ACC112 (cell line): ENCODE results near the gene GLI3.
"Not testable (repeated sequence)": the region's sequence is repeated elsewhere in the genome, so short reads cannot be mapped to it uniquely, and the experiment has no call there.

ENCODE experiments used
- H2AFZ ChIP-seq: fragments of 200-600 bp; sonication (generic); one replicate; pipeline ENCODE4 v1.6.0; 2017; ENCODE audit warnings: antibody characterized with exemption, low read length; ENCODE audit not compliant: unreplicated experiment
- H3K27ac ChIP-seq: fragments of 200-600 bp; sonication (generic); 2 replicates; pipeline ENCODE4 v1.5.1; 2014; ENCODE audit warnings: low read depth, mild to moderate bottlenecking, antibody characterized with exemption, low read length, moderate library complexity
- H3K27me3 ChIP-seq: fragments of 200-600 bp; sonication (generic); 2 replicates; pipeline ENCODE4 v1.6.1; 2014; ENCODE audit warnings: mild to moderate bottlenecking, antibody characterized with exemption, low read length, moderate library complexity, mixed read lengths; ENCODE audit not compliant: insufficient read depth
- H3K36me3 ChIP-seq: fragments of 200-600 bp; sonication (generic); 2 replicates; pipeline ENCODE4 v1.6.1; 2016; ENCODE audit warnings: mild to moderate bottlenecking, antibody characterized with exemption, low read length, moderate library complexity, mixed read lengths; ENCODE audit not compliant: insufficient read depth
- H3K4me1 ChIP-seq: fragments of 200-600 bp; sonication (generic); one replicate; pipeline ENCODE4 v1.6.1; 2016; ENCODE audit warnings: low read length, mixed read lengths; ENCODE audit not compliant: insufficient read depth, unreplicated experiment, control insufficient read depth
- H3K4me3 ChIP-seq: fragments of 200-600 bp; sonication (generic); 2 replicates; pipeline ENCODE4 v1.5.1; 2014; ENCODE audit warnings: mild to moderate bottlenecking, low read depth, low read length
- H3K79me2 ChIP-seq: fragments of 200-600 bp; sonication (generic); one replicate; pipeline ENCODE4 v1.6.0; 2016; ENCODE audit warnings: low read length; ENCODE audit not compliant: control insufficient read depth, unreplicated experiment, insufficient read depth

The GLI3 gene

GRCh38 chr7:42212541-42213090, 24.4 kb downstream of the GLI3 start:
- Histone ChIP-seq H3K36me3 (no peaks in the 10 kb centered on the region), H2AFZ (no peak overlapping the region), H3K4me3 (no peak overlapping the region), H3K4me1 (peaks cover 3% of the 10 kb centered on the region), H3K27me3 (no peaks in the 10 kb centered on the region), H3K79me2 (no peaks in the 10 kb centered on the region), H3K27ac (no peak overlapping the region)

GRCh38 chr7:42211938-42212337, 25.1 kb downstream of the GLI3 start:
- Histone ChIP-seq H3K4me1 (peaks cover 3% of the 10 kb centered on the region), H3K79me2 (no peaks in the 10 kb centered on the region), H3K27me3 (no peaks in the 10 kb centered on the region), H2AFZ (no peak overlapping the region), H3K36me3 (no peaks in the 10 kb centered on the region), H3K4me3 (no peak overlapping the region), H3K27ac (no peak overlapping the region)

- Histone ChIP-seq H3K79me2 (no peaks in the 10 kb centered on the region), H3K27ac (no peak overlapping the region), H2AFZ (no peak overlapping the region), H3K4me3 (no peak overlapping the region), H3K36me3 (no peaks in the 10 kb centered on the region), H3K4me1 (peaks cover 3% of the 10 kb centered on the region), H3K27me3 (no peaks in the 10 kb centered on the region)
Measured at GRCh38 chr7:42210779-42211178, 26.2 kb downstream of the GLI3 start.

- Histone ChIP-seq H2AFZ (no peak overlapping the region), H3K4me1 (peaks cover 3% of the 10 kb centered on the region), H3K36me3 (no peaks in the 10 kb centered on the region), H3K79me2 (no peaks in the 10 kb centered on the region), H3K27ac (no peak overlapping the region), H3K4me3 (no peak overlapping the region), H3K27me3 (no peaks in the 10 kb centered on the region)
Measured at GRCh38 chr7:42210333-42210732, 26.7 kb downstream of the GLI3 start.

GRCh38 chr7:42209085-42209484, 27.9 kb downstream of the GLI3 start:
- not testable (repeated sequence) for H3K79me2 ChIP-seq, H3K27ac ChIP-seq, H3K4me1 ChIP-seq, H3K36me3 ChIP-seq, H3K4me3 ChIP-seq, H3K27me3 ChIP-seq, H2AFZ ChIP-seq

GRCh38 chr7:42208572-42208971, 28.4 kb downstream of the GLI3 start:
- Histone ChIP-seq H3K79me2 (no peaks in the 10 kb centered on the region), H3K27ac (no peak overlapping the region), H3K36me3 (no peaks in the 10 kb centered on the region), H3K27me3 (no peaks in the 10 kb centered on the region), H3K4me1 (peaks cover 3% of the 10 kb centered on the region), H2AFZ (no peak overlapping the region), H3K4me3 (no peak overlapping the region)

- Histone ChIP-seq H3K4me3 (no peak overlapping the region), H3K27ac (no peak overlapping the region), H2AFZ (no peak overlapping the region), H3K36me3 (no peaks in the 10 kb centered on the region), H3K79me2 (no peaks in the 10 kb centered on the region), H3K4me1 (peaks cover 3% of the 10 kb centered on the region), H3K27me3 (no peaks in the 10 kb centered on the region)
Measured at GRCh38 chr7:42207420-42207819, 29.6 kb downstream of the GLI3 start.

- Histone ChIP-seq H3K36me3 (no peaks in the 10 kb centered on the region), H3K79me2 (no peaks in the 10 kb centered on the region)
Measured at GRCh38 chr7:42203336-42203735, 33.7 kb downstream of the GLI3 start.

GRCh38 chr7:42202601-42203000, 34.4 kb downstream of the GLI3 start:
- no peak overlapping the region for H2AFZ ChIP-seq
- H3K79me2 ChIP-seq: no peaks in the 10 kb centered on the region
- no peak overlapping the region for H3K4me3 ChIP-seq

More at GRCh38 chr7:42203336-42203735, 33.7 kb downstream of the GLI3 start:
- H3K4me1 ChIP-seq: no peaks in the 10 kb centered on the region
- no peak overlapping the region for H3K4me3 ChIP-seq
- H3K27me3 ChIP-seq: no peaks in the 10 kb centered on the region
- H2AFZ ChIP-seq: no peak overlapping the region
- no peak overlapping the region for H3K27ac ChIP-seq

GRCh38 chr7:42198974-42199668, 37.9 kb downstream of the GLI3 start:
- Histone ChIP-seq H2AFZ (no peak overlapping the region), H3K79me2 (no peaks in the 10 kb centered on the region), H3K27ac (no peak overlapping the region), H3K27me3 (no peaks in the 10 kb centered on the region), H3K36me3 (no peaks in the 10 kb centered on the region), H3K4me3 (no peak overlapping the region), H3K4me1 (peaks cover 4% of the 10 kb centered on the region)

More at GRCh38 chr7:42202601-42203000, 34.4 kb downstream of the GLI3 start:
- Histone ChIP-seq H3K27me3 (no peaks in the 10 kb centered on the region), H3K27ac (no peak overlapping the region), H3K36me3 (no peaks in the 10 kb centered on the region), H3K4me1 (no peaks in the 10 kb centered on the region)

GRCh38 chr7:42198296-42198695, 38.7 kb downstream of the GLI3 start:
- H3K79me2 ChIP-seq: peaks cover 5% of the 10 kb centered on the region
- peaks cover 13% of the 10 kb centered on the region for H3K4me1 ChIP-seq
- H3K27ac ChIP-seq: no peak overlapping the region
- no peak overlapping the region for H3K4me3 ChIP-seq
- no peak overlapping the region for H2AFZ ChIP-seq
- no peaks in the 10 kb centered on the region for H3K36me3 ChIP-seq
- H3K27me3 ChIP-seq: no peaks in the 10 kb centered on the region
